IMR-90 (cell line): ENCODE data around the gene ALDH3A2. TPM values are rescaled to one million over a fixed set of nuclear protein-coding genes. Genes with fewer than 3 reads are reported as not detected.

Source experiments
- ATAC-seq: fragments of 200-7000 bp; cut with Tn5 transposase; 2 replicates; pipeline ENCODE4 v1.9.1; 2020; ENCODE audit warnings: low read depth, mild to moderate bottlenecking, moderate library complexity
- BruUV-seq: library from RNA; stranded (reverse); fragments of 400-500 nt; replicated peaks from 2 replicates; lab custom pipeline; 2021; lab: Mats Ljungman, UMichigan
- CTCF ChIA-PET: fragments of 300-600 bp; formaldehyde crosslinking; extraction: SDS; loops from one replicate; lab custom pipeline; 2021; ENCODE audit warnings: antibody characterized with exemption; lab: Yijun Ruan, JAX
- POLR2A ChIA-PET: fragments of 300-600 bp; sonication (Branson Sonifier 250); formaldehyde crosslinking; loops from one replicate; lab custom pipeline; 2022; ENCODE audit warnings: antibody characterized with exemption; ENCODE audit not compliant: unreplicated experiment; lab: Charles Lee
- DNase-seq: peaks from one replicate; pipeline ENCODE4 v3.0.0; 2013
- H2AFZ ChIP-seq: replicated peaks from 2 replicates; pipeline ENCODE3; 2013; ENCODE audit warnings: low read length, mild to moderate bottlenecking; ENCODE audit not compliant: poor library complexity
- H2AK5ac ChIP-seq: 2 replicates; pipeline ENCODE4 v1.6.1; 2013; ENCODE audit warnings: low read depth, low read length, inconsistent platforms
- H2AK9ac ChIP-seq: replicated peaks from 2 replicates; pipeline ENCODE3; 2013; ENCODE audit warnings: mild to moderate bottlenecking, low read depth, low read length, moderate library complexity; ENCODE audit not compliant: poor library complexity
- H2BK120ac ChIP-seq: 2 replicates; pipeline ENCODE4 v1.6.1; 2013; ENCODE audit warnings: low read depth, low read length, inconsistent platforms
- H2BK15ac ChIP-seq: 3 replicates; pipeline ENCODE4 v1.6.1; 2013; ENCODE audit warnings: low read depth, low read length, inconsistent platforms
- H2BK20ac ChIP-seq: 2 replicates; pipeline ENCODE4 v1.6.1; 2013; ENCODE audit warnings: low read depth, mild to moderate bottlenecking, inconsistent platforms, low read length, moderate library complexity
- H2BK5ac ChIP-seq: 2 replicates; pipeline ENCODE4 v1.6.1; 2013; ENCODE audit warnings: mild to moderate bottlenecking, low read depth, low read length, inconsistent platforms; ENCODE audit not compliant: poor library complexity, severe bottlenecking
- H3K14ac ChIP-seq: replicated peaks from 2 replicates; pipeline ENCODE4 v1.6.1; 2013; ENCODE audit warnings: low read depth, low read length, inconsistent platforms
- H3K18ac ChIP-seq: 2 replicates; pipeline ENCODE4 v1.6.1; 2013; ENCODE audit warnings: low read depth, low read length, control low read depth
- H3K23ac ChIP-seq: 2 replicates; pipeline ENCODE4 v1.6.1; 2013; ENCODE audit warnings: low read depth, low read length, inconsistent platforms
- H3K27ac ChIP-seq: 2 replicates; pipeline ENCODE4 v1.5.1; 2013; ENCODE audit warnings: mild to moderate bottlenecking, control low read depth, low read length; ENCODE audit not compliant: insufficient read depth
- H3K27me3 ChIP-seq: 2 replicates; pipeline ENCODE4 v1.6.1; 2013; ENCODE audit warnings: low read length; ENCODE audit not compliant: control insufficient read depth, insufficient read depth
- H3K36me3 ChIP-seq: 2 replicates; pipeline ENCODE4 v1.6.1; 2013; ENCODE audit warnings: low read length, mixed read lengths; ENCODE audit not compliant: control insufficient read depth, insufficient read depth
- H3K4ac ChIP-seq: 2 replicates; pipeline ENCODE4 v1.6.1; 2013; ENCODE audit warnings: low read depth, low read length, inconsistent platforms
- H3K4me1 ChIP-seq: 2 replicates; pipeline ENCODE4 v1.6.1; 2013; ENCODE audit warnings: low read length, mixed read lengths; ENCODE audit not compliant: control insufficient read depth, insufficient read depth
- H3K4me2 ChIP-seq: 2 replicates; pipeline ENCODE4 v1.6.1; 2013; ENCODE audit warnings: low read depth, mild to moderate bottlenecking, control low read depth, low read length, moderate library complexity
- H3K4me3 ChIP-seq: 2 replicates; pipeline ENCODE4 v1.5.1; 2013; ENCODE audit warnings: low read depth, mild to moderate bottlenecking, control low read depth, low read length, moderate library complexity; ENCODE audit not compliant: insufficient read depth
- H3K56ac ChIP-seq: 2 replicates; pipeline ENCODE4 v1.6.1; 2013; ENCODE audit warnings: low read length, inconsistent platforms; ENCODE audit not compliant: insufficient read depth; ENCODE audit errors: extremely low read depth
- H3K79me1 ChIP-seq, 2 experiments: 2 replicates each; pipeline ENCODE4 v1.6.1; 2013; ENCODE audit warnings: low read length in 2 of 2, inconsistent platforms in 1 of 2, low read depth in 1 of 2
- H3K9ac ChIP-seq: 2 replicates; pipeline ENCODE4 v1.6.1; 2013; ENCODE audit warnings: low read depth, low read length, control low read depth
- H3K9me1 ChIP-seq: 2 replicates; pipeline ENCODE4 v1.6.1; 2013; ENCODE audit warnings: low read length, inconsistent platforms; ENCODE audit not compliant: insufficient read depth
- H3K9me3 ChIP-seq: 2 replicates; pipeline ENCODE4 v1.6.1; 2013; ENCODE audit warnings: low read length; ENCODE audit not compliant: control insufficient read depth, insufficient read depth
- H4K20me1 ChIP-seq: 2 replicates; pipeline ENCODE4 v1.6.1; 2013; ENCODE audit warnings: low read length, inconsistent platforms; ENCODE audit not compliant: insufficient read depth
- H4K5ac ChIP-seq: 2 replicates; pipeline ENCODE4 v1.6.1; 2013; ENCODE audit warnings: mild to moderate bottlenecking, low read depth, low read length, control low read depth
- H4K8ac ChIP-seq, 2 experiments: 2 replicates each; pipeline ENCODE4 v1.6.1; 2013; ENCODE audit warnings: low read depth in 2 of 2, low read length in 2 of 2, control low read depth in 1 of 2, inconsistent platforms in 1 of 2
- H4K91ac ChIP-seq: 2 replicates; pipeline ENCODE4 v1.6.1; 2013; ENCODE audit warnings: low read depth, low read length, inconsistent platforms; ENCODE audit not compliant: insufficient read depth
- BHLHE40 ChIP-seq: fragments of 150-350 bp; IDR thresholded peaks from 2 replicates; pipeline ENCODE4 v1.6.1; 2016; ENCODE audit warnings: mild to moderate bottlenecking, low read depth, low read length
- CEBPB ChIP-seq: IDR thresholded peaks from 2 replicates; pipeline ENCODE4 v1.6.1; 2012; ENCODE audit warnings: low read depth, low read length, improper control_type of control experiment
- CHD1 ChIP-seq: IDR thresholded peaks from 2 replicates; pipeline ENCODE4 v1.6.1; 2012; ENCODE audit warnings: low read depth, low read length, improper control_type of control experiment
- FOS ChIP-seq: fragments of 150-350 bp; IDR thresholded peaks from 2 replicates; pipeline ENCODE4 v1.6.1; 2016; ENCODE audit warnings: low read depth, low read length
- MAFK ChIP-seq: IDR thresholded peaks from 2 replicates; pipeline ENCODE4 v1.6.1; 2012; ENCODE audit warnings: low read depth, low read length, improper control_type of control experiment
- MAZ ChIP-seq: IDR thresholded peaks from 2 replicates; pipeline ENCODE4 v1.6.1; 2012; ENCODE audit warnings: low read depth, mild to moderate bottlenecking, low read length, improper control_type of control experiment, moderate library complexity, borderline replicate concordance
- MXI1 ChIP-seq: IDR thresholded peaks from 2 replicates; pipeline ENCODE4 v1.6.1; 2012; ENCODE audit warnings: low read depth, mild to moderate bottlenecking, low read length, moderate library complexity, borderline replicate concordance
- NFE2L2 ChIP-seq: fragments of 150-350 bp; IDR thresholded peaks from 2 replicates; pipeline ENCODE4 v1.6.1; 2016; ENCODE audit warnings: low read depth, mild to moderate bottlenecking, low read length
- POLR2A ChIP-seq: IDR thresholded peaks from 2 replicates; pipeline ENCODE4 v1.6.1; 2012; ENCODE audit warnings: mild to moderate bottlenecking, low read depth, low read length
- RAD21 ChIP-seq: IDR thresholded peaks from 2 replicates; pipeline ENCODE4 v1.6.1; 2012; ENCODE audit warnings: low read length, improper control_type of control experiment
- RCOR1 ChIP-seq: IDR thresholded peaks from 2 replicates; pipeline ENCODE4 v1.6.1; 2012; ENCODE audit warnings: mild to moderate bottlenecking, low read length, improper control_type of control experiment; ENCODE audit not compliant: insufficient replicate concordance
- RFX5 ChIP-seq: IDR thresholded peaks from 2 replicates; pipeline ENCODE4 v1.8.0; 2012; ENCODE audit warnings: low read depth, mild to moderate bottlenecking, low read length, moderate library complexity
- SMC3 ChIP-seq: fragments of 150-350 bp; IDR thresholded peaks from 2 replicates; pipeline ENCODE4 v1.6.1; 2016; ENCODE audit warnings: low read depth, mild to moderate bottlenecking, antibody characterized with exemption, low read length, moderate library complexity
- WGBS, 2 experiments: methylation state at CpG; one replicate each; pipeline versions ENCODE4 v1.1.5 to v1.1.7; 2013; ENCODE audit warnings: missing lambda C conversion rate in 2 of 2; ENCODE audit not compliant: insufficient read length in 1 of 2; ENCODE audit errors: extremely low coverage in 2 of 2; 5-methylcytosine and 5-hydroxymethylcytosine counted together
- dilution Hi-C: fragments of 300-500 bp; cut with HindIII; formaldehyde crosslinking; loops from one replicate; pipeline ENCODE4 v1.14.3; 2018; ENCODE audit warnings: low sequenced_read_pairs; ENCODE audit not compliant: unreplicated experiment
- in situ Hi-C: fragments of 300-500 bp; cut with MboI; formaldehyde crosslinking; loops from 3 replicates; pipeline ENCODE4 v1.14.3; 2019; ENCODE audit warnings: low sequenced_read_pairs, inconsistent platforms, mixed read lengths
- intact Hi-C: fragments of 100-400 bp; cut with micrococcal nuclease; formaldehyde crosslinking; loops from 2 replicates; pipeline ENCODE4 v1.10.0; 2022
- polyA plus RNA-seq, 3 experiments: library from polyadenylated mRNA; depleted of rRNA; stranded (reverse); fragments of >200 nt; gene quantifications; 2 replicates each; pipeline ENCODE4 v1.2.3, GENCODE V29; 2012; ENCODE audit warnings: low replicate concordance in 1 of 3
- total RNA-seq: library from RNA; depleted of rRNA; stranded (reverse); fragments of >200 nt; gene quantifications from 2 replicates; pipeline ENCODE4 v1.2.3, GENCODE V29; 2012
- TF ChIP-seq, protein P1 (sequence below): conservative IDR thresholded peaks from 2 replicates; pipeline ENCODE4 v1.5.1; 2012; ENCODE audit warnings: mild to moderate bottlenecking, low read depth, low read length, improper control_type of control experiment
- TF ChIP-seq, protein P2 (sequence below): fragments of 150-350 bp; IDR thresholded peaks from 2 replicates; pipeline ENCODE4 v1.6.1; 2017; ENCODE audit warnings: mild to moderate bottlenecking, antibody characterized with exemption, low read length, low read depth
- TF ChIP-seq, protein P3 (sequence below): fragments of 150-350 bp; IDR thresholded peaks from 2 replicates; pipeline ENCODE4 v1.6.1; 2016; ENCODE audit warnings: low read depth, mild to moderate bottlenecking, low read length, moderate library complexity, borderline replicate concordance

ALDH3A2 gene
- total and polyA plus RNA-seq, 2 of the 4 experiments (the other 2 are of a cell fraction): 4.0 to 7.9 TPM

DNA sequence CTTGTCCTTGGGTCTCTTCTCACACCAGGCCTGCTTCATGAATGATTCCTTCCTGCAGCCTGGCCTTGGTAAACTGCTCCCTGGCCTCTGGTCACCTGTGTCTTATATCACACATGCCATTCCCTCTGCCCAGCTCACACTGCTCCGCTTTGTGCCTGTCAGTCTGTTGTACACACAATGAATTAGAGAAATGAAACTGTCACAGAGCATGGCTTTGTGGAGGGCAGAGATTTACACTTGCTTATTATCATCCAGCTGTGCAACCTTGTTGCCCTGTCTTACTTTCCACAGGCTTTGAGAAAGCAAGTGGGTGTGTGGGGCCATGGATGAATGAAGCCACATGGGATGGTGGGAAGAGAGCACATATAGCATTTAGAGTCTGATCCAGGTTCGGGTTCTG, 22.4 kb downstream of the ALDH3A2 start:
- Histone ChIP-seq H4K5ac (no peak overlapping the region), H3K56ac (no peak overlapping the region), H3K36me3 (no peaks in the 10 kb centered on the region), H3K4ac (no peak overlapping the region), H3K18ac (no peak overlapping the region), H3K9ac (no peak overlapping the region), H2BK5ac (no peak overlapping the region), H2BK15ac (no peak overlapping the region), H3K9me1 (no peaks in the 10 kb centered on the region), H2AK9ac (no peak overlapping the region), H3K9me3 (no peaks in the 10 kb centered on the region), H2AFZ (no peak overlapping the region), H3K4me3 (no peak overlapping the region), H3K14ac (no peak overlapping the region), H3K27ac (no peak overlapping the region), H4K91ac (no peak overlapping the region), H3K79me1 (no peaks in the 10 kb centered on the region), H3K23ac (no peak overlapping the region), H4K8ac (no peak overlapping the region), H2BK20ac (no peak overlapping the region), H4K20me1 (no peaks in the 10 kb centered on the region), H2AK5ac (no peak overlapping the region), H3K4me2 (no peak overlapping the region), H3K27me3 (peaks cover 2% of the 10 kb centered on the region; the same call in 1 of the 2 replicates), H2BK120ac (no peak overlapping the region), H3K4me1 (no peaks in the 10 kb centered on the region)
- intact Hi-C loops: loop anchor here (5.0 kb wide), 1 partner anchor 309 kb away; the partner anchor contains the start of gene B9D1
- dilution Hi-C loops: no loop called here
- TF ChIP-seq CHD1 (no peak), MAFK (no peak), RCOR1 (no peak), MAZ (no peak), POLR2A (no peak), CEBPB (no peak), SMC3 (no peak), RAD21 (no peak), NFE2L2 (no peak), MXI1 (no peak), BHLHE40 (no peak), RFX5 (no peak), FOS (no peak)
- TF ChIP-seq, protein P1, sequence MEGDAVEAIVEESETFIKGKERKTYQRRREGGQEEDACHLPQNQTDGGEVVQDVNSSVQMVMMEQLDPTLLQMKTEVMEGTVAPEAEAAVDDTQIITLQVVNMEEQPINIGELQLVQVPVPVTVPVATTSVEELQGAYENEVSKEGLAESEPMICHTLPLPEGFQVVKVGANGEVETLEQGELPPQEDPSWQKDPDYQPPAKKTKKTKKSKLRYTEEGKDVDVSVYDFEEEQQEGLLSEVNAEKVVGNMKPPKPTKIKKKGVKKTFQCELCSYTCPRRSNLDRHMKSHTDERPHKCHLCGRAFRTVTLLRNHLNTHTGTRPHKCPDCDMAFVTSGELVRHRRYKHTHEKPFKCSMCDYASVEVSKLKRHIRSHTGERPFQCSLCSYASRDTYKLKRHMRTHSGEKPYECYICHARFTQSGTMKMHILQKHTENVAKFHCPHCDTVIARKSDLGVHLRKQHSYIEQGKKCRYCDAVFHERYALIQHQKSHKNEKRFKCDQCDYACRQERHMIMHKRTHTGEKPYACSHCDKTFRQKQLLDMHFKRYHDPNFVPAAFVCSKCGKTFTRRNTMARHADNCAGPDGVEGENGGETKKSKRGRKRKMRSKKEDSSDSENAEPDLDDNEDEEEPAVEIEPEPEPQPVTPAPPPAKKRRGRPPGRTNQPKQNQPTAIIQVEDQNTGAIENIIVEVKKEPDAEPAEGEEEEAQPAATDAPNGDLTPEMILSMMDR: no peak
- TF ChIP-seq, protein P2, sequence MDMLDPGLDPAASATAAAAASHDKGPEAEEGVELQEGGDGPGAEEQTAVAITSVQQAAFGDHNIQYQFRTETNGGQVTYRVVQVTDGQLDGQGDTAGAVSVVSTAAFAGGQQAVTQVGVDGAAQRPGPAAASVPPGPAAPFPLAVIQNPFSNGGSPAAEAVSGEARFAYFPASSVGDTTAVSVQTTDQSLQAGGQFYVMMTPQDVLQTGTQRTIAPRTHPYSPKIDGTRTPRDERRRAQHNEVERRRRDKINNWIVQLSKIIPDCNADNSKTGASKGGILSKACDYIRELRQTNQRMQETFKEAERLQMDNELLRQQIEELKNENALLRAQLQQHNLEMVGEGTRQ: no peak
- TF ChIP-seq, protein P3, sequence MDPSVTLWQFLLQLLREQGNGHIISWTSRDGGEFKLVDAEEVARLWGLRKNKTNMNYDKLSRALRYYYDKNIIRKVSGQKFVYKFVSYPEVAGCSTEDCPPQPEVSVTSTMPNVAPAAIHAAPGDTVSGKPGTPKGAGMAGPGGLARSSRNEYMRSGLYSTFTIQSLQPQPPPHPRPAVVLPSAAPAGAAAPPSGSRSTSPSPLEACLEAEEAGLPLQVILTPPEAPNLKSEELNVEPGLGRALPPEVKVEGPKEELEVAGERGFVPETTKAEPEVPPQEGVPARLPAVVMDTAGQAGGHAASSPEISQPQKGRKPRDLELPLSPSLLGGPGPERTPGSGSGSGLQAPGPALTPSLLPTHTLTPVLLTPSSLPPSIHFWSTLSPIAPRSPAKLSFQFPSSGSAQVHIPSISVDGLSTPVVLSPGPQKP: no peak
- ChIA-PET CTCF (no interaction called here), POLR2A (interaction anchor here (0.7 kb wide), 1 partner anchor 187 kb away, joined by 15 read pairs; no protein-coding TSS in a partner anchor)
- whole genome bisulfite sequencing, 2 experiments: no CpG with 5 or more reads among the region's 2 CpGs
- ATAC-seq: no peak
- no TSS peak for BruUV-seq
- in situ Hi-C loops: no loop called here
- no peak for DNase-seq
